GM19438 (cell line): ENCODE results near the gene TBC1D30.
"Not testable (repeated sequence)": the region's sequence is repeated elsewhere in the genome, so short reads cannot be mapped to it uniquely, and the experiment has no call there.

ENCODE experiments used
- ATAC-seq: cut with Tn5 transposase; IDR thresholded peaks from one replicate; pipeline ENCODE4 v1.9.1; 2021; ENCODE audit warnings: low read depth; ENCODE audit not compliant: unreplicated experiment

Gene TBC1D30, protein sequence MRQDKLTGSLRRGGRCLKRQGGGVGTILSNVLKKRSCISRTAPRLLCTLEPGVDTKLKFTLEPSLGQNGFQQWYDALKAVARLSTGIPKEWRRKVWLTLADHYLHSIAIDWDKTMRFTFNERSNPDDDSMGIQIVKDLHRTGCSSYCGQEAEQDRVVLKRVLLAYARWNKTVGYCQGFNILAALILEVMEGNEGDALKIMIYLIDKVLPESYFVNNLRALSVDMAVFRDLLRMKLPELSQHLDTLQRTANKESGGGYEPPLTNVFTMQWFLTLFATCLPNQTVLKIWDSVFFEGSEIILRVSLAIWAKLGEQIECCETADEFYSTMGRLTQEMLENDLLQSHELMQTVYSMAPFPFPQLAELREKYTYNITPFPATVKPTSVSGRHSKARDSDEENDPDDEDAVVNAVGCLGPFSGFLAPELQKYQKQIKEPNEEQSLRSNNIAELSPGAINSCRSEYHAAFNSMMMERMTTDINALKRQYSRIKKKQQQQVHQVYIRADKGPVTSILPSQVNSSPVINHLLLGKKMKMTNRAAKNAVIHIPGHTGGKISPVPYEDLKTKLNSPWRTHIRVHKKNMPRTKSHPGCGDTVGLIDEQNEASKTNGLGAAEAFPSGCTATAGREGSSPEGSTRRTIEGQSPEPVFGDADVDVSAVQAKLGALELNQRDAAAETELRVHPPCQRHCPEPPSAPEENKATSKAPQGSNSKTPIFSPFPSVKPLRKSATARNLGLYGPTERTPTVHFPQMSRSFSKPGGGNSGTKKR

DNA sequence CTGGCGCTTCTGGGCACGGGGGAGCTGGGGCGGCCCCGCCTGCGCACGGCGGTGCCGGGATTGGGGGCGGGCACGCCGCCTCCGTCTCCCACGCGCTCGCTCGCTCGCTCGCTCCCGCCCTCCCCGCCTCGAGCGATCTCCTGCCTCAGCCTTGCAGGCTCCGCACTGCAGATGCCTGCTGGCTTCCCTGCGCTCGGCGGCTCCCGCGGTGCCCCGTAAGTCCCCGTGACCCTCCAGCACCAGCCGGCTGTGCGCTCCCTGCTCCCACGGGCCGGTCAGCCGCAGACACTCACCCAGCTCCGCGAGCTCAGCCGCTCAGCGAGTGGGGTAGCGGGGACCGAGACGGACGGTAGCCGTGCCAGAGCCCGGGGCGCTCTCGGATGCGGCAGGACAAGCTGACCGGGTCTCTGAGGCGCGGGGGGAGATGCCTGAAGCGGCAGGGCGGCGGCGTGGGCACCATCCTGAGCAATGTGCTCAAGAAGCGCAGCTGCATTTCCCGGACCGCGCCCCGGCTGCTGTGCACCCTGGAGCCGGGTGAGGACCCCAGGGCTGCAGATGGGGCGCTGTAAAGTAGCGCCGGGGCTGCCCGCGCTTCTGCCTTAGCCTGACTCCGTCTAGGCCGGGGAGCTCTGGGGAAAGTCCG, at the start of gene TBC1D30:
TSS of gene TBC1D30 (plus strand) at position 148 of the 643 bp plus-strand sequence. CDS start at position 381, 233 bp downstream.
- ATAC-seq: no peak

- not testable (repeated sequence) for ATAC-seq
Observed at GRCh38 chr12:64775147-64775736, 49.2 kb upstream of the TBC1D30 start.

DNA sequence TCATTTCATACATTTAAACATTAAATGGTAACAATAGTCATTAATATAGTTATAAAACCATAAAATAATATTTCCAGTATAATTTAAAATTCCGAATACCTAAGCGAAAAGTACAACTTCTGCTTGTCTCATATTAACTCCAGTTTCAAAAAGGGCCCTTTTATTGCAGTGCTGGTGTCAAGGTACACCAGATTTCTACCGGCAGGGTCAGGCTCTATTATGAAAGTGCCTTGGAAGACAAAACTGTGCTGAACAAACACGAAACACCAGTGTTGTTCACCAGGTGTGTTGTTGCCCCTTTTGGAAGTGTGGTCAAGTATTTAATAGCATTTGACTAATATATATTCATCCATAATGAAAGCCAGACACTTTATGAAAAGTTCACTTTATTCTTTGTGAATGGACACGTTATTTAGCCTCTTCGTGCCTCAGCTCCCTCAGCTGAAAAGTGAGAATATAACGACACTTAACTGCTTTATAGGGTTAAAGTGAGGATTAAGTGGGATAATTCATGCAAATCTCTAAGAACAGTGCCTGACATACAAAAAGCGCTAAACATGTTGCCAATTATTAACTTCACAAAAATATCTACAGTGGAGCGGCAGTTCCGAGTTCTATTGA, 45.0 kb upstream of the TBC1D30 start:
- no peak for ATAC-seq

DNA sequence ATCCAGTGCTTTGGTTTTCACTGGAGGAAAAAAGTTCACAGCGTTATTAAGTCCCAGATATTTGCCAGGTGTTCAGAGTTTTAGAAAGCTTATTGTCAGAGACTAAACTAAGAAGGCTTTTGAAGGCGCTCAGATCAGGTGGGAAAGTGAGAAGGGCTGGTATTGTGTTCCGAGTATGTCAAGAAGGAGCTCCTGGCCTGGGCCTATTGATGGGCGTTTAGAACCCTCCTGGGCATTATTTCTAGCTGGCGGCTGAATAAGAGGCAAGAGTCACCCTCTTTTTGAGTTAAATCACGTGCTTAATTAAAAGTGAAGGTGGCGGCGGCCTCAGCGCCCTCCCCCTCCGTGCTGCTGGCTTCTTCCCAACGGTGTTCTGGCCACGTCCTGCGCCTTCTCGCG, 44.3 kb upstream of the TBC1D30 start:
- no peak for ATAC-seq

DNA sequence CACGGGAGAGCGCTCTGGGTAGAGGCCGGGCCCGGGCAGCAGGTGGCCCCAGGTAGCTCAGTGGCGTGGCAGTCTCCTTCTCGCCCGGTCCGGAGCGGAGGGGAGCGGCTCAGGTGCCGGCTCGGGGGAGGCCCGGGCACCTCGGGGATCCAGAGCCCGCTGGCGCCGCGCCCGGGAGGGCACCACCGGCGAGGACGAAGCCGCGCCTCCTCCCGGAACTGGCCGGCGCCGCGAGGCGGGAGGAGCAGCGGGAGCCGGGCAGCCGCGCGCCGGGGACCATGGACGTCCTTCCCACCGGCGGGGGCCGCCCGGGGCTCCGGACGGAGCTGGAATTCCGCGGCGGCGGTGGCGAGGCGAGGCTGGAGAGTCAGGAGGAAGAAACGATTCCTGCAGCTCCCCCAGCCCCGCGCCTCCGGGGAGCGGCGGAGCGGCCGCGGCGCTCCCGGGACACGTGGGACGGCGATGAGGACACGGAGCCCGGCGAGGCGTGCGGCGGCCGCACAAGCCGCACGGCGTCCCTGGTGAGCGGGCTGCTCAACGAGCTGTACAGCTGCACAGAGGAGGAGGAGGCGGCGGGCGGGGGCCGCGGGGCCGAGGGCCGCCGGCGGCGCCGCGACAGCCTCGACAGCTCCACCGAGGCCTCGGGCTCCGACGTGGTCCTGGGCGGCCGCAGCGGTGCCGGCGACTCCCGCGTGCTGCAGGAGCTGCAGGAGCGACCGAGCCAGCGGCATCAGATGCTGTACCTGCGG, 43.7 kb upstream of the TBC1D30 start:
- no peak for ATAC-seq

DNA sequence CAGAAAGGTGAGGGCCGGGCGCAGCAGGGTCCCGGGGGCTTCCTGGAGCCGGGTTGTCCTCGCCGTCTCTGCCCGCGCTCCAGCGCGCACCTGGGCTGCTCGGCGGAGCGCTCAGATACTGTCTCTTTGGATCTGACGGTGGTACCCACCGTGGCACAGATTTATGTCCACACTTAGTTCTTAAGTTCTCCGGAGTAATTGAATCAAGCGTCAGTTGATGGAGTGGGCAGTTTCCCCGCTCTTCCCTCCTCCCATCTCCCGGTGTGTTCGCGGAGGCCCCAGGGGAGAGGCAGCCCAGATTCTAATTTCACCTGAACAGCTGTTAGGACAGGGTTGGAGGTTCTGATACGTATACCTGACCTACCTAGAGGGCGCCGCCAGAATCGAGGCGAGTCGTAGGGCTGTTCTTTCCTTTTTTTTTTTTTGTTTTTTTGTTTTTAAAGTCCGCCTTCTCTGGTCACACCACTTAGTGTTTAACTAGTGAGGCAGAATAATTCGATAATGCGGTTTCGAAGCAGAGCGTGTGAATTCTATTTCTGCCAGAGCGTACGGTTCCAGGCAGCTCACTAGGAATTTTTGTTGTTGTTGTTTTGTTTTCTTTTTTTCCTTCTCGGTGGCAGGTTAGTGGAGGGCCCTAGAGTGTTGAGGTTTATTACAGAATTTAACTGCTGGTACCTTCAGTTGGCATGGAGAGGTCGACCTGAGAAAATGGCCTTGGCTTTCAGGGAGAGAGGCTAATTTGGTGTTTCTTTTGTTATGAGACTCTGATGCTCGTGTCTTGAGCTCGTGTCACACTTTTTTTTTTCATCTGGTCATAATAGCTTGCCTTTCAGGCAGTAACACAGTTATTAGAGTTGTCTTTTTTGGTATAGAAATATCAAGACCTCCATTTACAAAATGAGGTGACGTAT, 42.9 kb upstream of the TBC1D30 start:
- ATAC-seq: no peak

DNA sequence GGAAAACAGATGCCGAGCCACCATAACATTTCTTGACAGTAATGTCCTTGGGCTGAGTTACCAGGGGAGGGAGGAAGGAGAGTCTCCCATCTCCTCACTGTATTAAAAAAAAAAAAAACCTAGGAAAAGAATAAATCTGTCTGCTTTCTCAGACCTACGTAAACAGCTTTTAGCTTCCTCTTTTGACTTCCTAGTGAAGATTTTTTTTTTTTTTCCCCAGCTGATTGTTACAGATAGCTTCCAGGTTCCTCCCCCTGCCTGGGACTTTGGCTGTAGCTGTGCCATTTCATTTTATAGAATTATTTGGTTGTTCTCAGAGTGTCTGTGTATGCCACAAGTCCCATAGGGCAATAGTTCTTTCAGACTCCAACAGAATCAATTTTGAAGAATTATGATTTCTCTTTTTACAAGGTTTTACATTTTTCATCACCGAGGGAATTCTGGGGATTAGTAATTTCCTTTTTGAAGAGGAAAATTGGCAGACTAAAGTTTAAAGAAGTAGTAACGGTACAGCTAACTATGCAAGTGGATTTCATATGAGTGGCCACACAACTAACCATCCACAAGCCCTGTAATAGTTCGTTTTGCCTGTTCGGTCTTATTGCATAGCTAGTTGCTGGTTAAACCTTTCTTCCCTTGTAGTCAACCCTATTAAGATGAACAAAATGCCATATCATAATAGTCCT, 42.1 kb upstream of the TBC1D30 start:
- ATAC-seq: no peak

- no peak for ATAC-seq
Observed at GRCh38 chr12:64785838-64786237, 38.6 kb upstream of the TBC1D30 start.

DNA sequence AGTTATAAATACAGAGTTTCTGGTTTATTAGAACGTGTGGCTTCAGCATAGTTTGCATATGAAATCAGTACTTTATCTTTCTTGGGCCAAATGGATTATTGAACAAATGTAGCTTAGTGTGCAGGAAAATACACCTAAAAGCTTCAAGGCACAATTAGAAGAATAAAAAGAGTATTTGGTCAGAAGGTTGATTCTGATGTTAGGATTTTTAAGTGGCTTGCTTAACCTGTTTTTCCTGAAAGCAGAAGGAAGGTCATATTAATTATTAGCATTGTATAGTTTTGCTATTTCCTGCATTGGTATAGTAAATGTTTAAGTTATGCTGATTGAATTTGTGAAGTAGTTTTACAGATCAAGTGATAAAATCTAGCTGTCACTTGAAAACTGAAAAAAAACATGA, 34.3 kb upstream of the TBC1D30 start:
- no peak for ATAC-seq

- ATAC-seq: no peak
Observed at GRCh38 chr12:64791036-64791435, 33.4 kb upstream of the TBC1D30 start.

DNA sequence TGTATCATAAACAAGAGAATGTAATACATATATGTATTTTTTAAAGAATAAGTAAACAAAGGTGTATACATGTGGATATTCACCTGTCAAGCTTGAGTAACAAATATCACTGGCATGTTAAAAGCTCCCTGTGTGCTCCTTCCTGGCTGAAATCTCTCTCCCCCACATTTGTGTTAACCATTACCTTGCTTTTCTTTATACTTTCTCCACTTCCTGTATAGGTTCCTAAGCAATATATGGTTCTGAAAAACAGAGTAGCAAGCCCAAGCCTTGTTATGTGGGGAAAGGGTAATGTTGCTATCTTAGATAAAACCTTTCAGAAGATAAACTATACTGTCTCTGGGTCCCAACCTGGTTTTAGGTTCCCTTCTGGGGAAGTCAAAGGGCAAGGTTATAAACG, 32.3 kb upstream of the TBC1D30 start:
- no peak for ATAC-seq

- no peak for ATAC-seq
Observed at GRCh38 chr12:64793610-64794009, 30.8 kb upstream of the TBC1D30 start.

DNA sequence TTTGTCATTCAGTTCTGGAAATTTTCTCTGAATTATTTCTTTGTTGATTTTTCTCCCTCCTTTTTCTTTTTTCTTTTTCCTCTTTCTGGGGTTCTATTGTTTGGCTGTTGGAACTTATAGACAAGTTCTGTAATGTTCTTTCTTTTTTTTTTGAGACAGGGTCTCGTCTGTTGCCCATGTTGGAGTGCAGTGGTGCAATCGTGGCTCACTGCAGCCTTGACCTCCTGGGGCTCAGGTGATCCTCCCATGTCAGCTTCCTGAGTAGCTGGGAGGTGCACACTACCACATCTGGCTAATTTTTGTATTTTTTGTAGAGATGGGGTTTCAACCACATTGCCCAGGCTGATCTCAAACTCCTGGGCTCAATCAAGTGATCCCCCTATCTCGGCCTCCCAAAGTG, 30.1 kb upstream of the TBC1D30 start:
- ATAC-seq: no peak

GRCh38 chr12:64796205-64796845, 28.1 kb upstream of the TBC1D30 start:
- peak; percentile 67 for ATAC-seq

- ATAC-seq: no peak
Observed at GRCh38 chr12:64797156-64797555, 27.3 kb upstream of the TBC1D30 start.

DNA sequence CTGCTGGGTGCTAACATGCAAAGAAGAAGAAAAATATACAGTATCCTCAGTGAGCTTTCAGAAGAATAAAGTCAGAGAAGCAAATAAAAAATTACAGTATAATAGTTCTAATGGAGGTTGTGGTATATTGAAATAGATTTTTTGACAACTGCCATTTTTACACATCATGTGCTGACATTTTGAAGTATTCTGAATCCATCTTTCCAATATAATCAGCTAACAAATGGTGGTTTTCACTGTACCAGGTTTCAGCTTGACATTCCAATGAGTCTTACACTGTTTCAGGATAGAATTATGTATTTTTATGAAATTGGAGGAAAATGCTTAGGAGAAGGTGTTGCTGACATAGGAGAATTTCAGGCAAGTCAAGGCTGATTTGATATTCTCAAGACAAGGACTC, 26.3 kb upstream of the TBC1D30 start:
- no peak for ATAC-seq

- no peak for ATAC-seq
Observed at GRCh38 chr12:64800640-64801039, 23.8 kb upstream of the TBC1D30 start.

- no peak for ATAC-seq
Observed at GRCh38 chr12:64801381-64801780, 23.1 kb upstream of the TBC1D30 start.
